ENCODE results near the gene PODXL2.

PODXL2 gene

DNA sequence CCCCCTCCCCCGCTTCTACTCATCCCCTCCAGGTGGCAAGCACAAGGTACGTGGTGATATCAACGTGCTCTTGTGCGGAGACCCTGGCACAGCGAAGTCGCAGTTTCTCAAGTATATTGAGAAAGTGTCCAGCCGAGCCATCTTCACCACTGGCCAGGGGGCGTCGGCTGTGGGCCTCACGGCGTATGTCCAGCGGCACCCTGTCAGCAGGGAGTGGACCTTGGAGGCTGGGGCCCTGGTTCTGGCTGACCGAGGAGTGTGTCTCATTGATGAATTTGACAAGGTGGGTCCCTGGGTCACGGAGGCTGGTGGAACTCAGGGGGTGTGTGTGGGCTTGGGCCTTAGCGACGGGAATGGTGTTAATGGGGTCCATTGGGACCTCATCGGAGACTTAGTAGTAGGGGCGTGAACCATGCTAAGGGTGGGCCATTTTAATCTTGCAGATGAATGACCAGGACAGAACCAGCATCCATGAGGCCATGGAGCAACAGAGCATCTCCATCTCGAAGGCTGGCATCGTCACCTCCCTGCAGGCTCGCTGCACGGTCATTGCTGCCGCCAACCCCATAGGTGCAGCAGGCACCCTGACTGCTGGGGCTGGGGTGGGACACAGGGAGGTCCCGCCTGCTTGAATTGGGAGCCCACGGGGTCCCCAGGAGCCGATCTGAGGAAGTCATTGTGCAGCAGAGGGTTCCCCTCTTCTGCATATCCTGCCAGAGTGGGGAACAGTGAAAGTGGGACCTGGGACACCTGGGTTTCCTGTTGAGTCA is 12.0 kb upstream of the PODXL2 start:
- H3K79me1 ChIP-seq (ENCODE audit: low read length): no peaks in the 10 kb centered on the region
- no peak overlapping the region for H3K4me3 ChIP-seq (ENCODE audit: low read depth, low read length)
- WGBS (ENCODE audit: extremely low coverage, insufficient coverage, insufficient read length): no CpG with 5 or more reads among the region's 26 CpGs
- H2BK12ac ChIP-seq (ENCODE audit: low read length): no peak overlapping the region
- no peak overlapping the region for H3K18ac ChIP-seq (ENCODE audit: low read length)
- H2BK120ac ChIP-seq (ENCODE audit: insufficient read depth, low read length, poor library complexity): no peak overlapping the region
- H3K36me3 ChIP-seq (ENCODE audit: control insufficient read depth in 1 of 2, insufficient read depth in 2 of 2, low read length in 2 of 2): peaks cover 50 to 71% of the 10 kb centered on the region in 2 experiments
- no peak for DNase-seq
- H3K4ac ChIP-seq (ENCODE audit: low read depth, low read length): no peak overlapping the region
- no peaks in the 10 kb centered on the region for H3K27me3 ChIP-seq (ENCODE audit: insufficient read depth, low read length)
- H2AK5ac ChIP-seq (ENCODE audit: low read length): no peak overlapping the region
- H3K79me2 ChIP-seq (ENCODE audit: control insufficient read depth, insufficient read depth, low read length, poor library complexity): no peaks in the 10 kb centered on the region
- H2BK5ac ChIP-seq (ENCODE audit: low read depth, low read length, poor library complexity): no peak overlapping the region
- no peak overlapping the region for H3K4me2 ChIP-seq (ENCODE audit: low read length)
- H4K91ac ChIP-seq (ENCODE audit: low read depth, low read length): no peak overlapping the region
- H3K9me3 ChIP-seq (ENCODE audit: insufficient read depth, low read depth, low read length): no peaks in the 10 kb centered on the region
- H4K8ac ChIP-seq (ENCODE audit: low read depth, low read length): no peak overlapping the region
- H2AFZ ChIP-seq (ENCODE audit: insufficient read depth, low read length, poor library complexity): no peak overlapping the region
- H3K14ac ChIP-seq (ENCODE audit: low read length): no peak overlapping the region
- H3K23ac ChIP-seq (ENCODE audit: low read length): no peak overlapping the region
- no peak overlapping the region for H4K12ac ChIP-seq (ENCODE audit: low read depth, low read length)
- H3K9ac ChIP-seq (ENCODE audit: low read length): no peak overlapping the region
- H3K27ac ChIP-seq (ENCODE audit: low read depth, low read length): no peak overlapping the region
- H3K4me1 ChIP-seq (ENCODE audit: control insufficient read depth in 1 of 2, insufficient read depth in 2 of 2, low read length in 2 of 2): no peaks in the 10 kb centered on the region

DNA sequence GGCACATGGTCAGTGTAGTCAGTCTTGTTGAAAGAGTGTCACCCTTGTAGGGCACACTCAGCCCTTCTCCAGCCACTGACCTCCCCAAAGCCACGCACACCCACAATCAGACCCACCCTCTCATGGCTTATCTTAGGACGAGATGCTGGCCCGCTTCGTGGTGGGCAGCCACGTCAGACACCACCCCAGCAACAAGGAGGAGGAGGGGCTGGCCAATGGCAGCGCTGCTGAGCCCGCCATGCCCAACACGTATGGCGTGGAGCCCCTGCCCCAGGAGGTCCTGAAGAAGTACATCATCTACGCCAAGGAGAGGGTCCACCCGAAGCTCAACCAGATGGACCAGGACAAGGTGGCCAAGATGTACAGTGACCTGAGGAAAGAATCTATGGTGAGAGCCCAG is 10.1 kb upstream of the PODXL2 start:
- H3K27me3 ChIP-seq (ENCODE audit: insufficient read depth, low read length): no peaks in the 10 kb centered on the region
- no peaks in the 10 kb centered on the region for H3K9me3 ChIP-seq (ENCODE audit: insufficient read depth, low read depth, low read length)
- WGBS (ENCODE audit: extremely low coverage, insufficient coverage, insufficient read length): no CpG with 5 or more reads among the region's 11 CpGs
- H3K9ac ChIP-seq (ENCODE audit: low read length): no peak overlapping the region
- no peak overlapping the region for H3K23ac ChIP-seq (ENCODE audit: low read length)
- H2BK120ac ChIP-seq (ENCODE audit: insufficient read depth, low read length, poor library complexity): no peak overlapping the region
- no peak for DNase-seq
- no peak overlapping the region for H4K91ac ChIP-seq (ENCODE audit: low read depth, low read length)
- no peak overlapping the region for H4K8ac ChIP-seq (ENCODE audit: low read depth, low read length)
- H3K79me1 ChIP-seq (ENCODE audit: low read length): no peaks in the 10 kb centered on the region
- H3K4ac ChIP-seq (ENCODE audit: low read depth, low read length): no peak overlapping the region
- no peak overlapping the region for H2BK5ac ChIP-seq (ENCODE audit: low read depth, low read length, poor library complexity)
- H2BK12ac ChIP-seq (ENCODE audit: low read length): no peak overlapping the region
- no peak overlapping the region for H3K18ac ChIP-seq (ENCODE audit: low read length)
- H3K4me3 ChIP-seq (ENCODE audit: low read depth, low read length): no peak overlapping the region
- H4K12ac ChIP-seq (ENCODE audit: low read depth, low read length): no peak overlapping the region
- H3K4me1 ChIP-seq (ENCODE audit: control insufficient read depth in 1 of 2, insufficient read depth in 2 of 2, low read length in 2 of 2): no peaks in the 10 kb centered on the region
- no peak overlapping the region for H3K14ac ChIP-seq (ENCODE audit: low read length)
- no peak overlapping the region for H2AFZ ChIP-seq (ENCODE audit: insufficient read depth, low read length, poor library complexity)
- H3K36me3 ChIP-seq (ENCODE audit: control insufficient read depth in 1 of 2, insufficient read depth in 2 of 2, low read length in 2 of 2): peaks cover 52 to 58% of the 10 kb centered on the region in 2 experiments
- H3K79me2 ChIP-seq (ENCODE audit: control insufficient read depth, insufficient read depth, low read length, poor library complexity): no peaks in the 10 kb centered on the region
- H3K27ac ChIP-seq (ENCODE audit: low read depth, low read length): no peak overlapping the region
- H3K4me2 ChIP-seq (ENCODE audit: low read length): no peak overlapping the region
- H2AK5ac ChIP-seq (ENCODE audit: low read length): no peak overlapping the region

DNA sequence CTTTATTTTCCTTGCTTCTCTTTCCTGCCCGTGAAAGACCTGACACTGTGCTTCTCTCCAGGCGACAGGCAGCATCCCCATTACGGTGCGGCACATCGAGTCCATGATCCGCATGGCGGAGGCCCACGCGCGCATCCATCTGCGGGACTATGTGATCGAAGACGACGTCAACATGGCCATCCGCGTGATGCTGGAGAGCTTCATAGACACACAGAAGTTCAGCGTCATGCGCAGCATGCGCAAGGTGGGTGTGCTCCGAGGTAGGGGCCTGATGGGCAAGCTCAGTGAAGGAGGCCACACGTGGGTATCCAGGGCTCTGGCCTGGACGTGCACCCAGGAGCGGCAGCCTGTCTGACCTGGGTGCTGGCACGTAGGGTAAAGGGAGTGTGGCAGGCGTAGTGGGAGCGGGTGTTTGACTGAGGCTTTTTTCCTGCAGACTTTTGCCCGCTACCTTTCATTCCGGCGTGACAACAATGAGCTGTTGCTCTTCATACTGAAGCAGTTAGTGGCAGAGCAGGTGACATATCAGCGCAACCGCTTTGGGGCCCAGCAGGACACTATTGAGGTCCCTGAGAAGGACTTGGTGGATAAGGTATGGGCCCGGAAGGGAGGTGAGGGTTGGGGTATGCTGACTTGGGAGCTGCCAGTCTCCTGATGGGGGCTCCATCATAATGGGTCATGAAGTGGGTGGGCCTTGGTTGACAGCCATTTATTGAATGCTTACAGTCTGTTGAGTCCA is 8.2 kb upstream of the PODXL2 start:
- Histone ChIP-seq H3K4ac (ENCODE audit: low read depth, low read length) (no peak overlapping the region), H2BK12ac (ENCODE audit: low read length) (no peak overlapping the region), H3K4me3 (ENCODE audit: low read depth, low read length) (no peak overlapping the region), H2BK5ac (ENCODE audit: low read depth, low read length, poor library complexity) (no peak overlapping the region), H3K27me3 (ENCODE audit: insufficient read depth, low read length) (no peaks in the 10 kb centered on the region), H4K8ac (ENCODE audit: low read depth, low read length) (no peak overlapping the region), H3K79me1 (ENCODE audit: low read length) (no peaks in the 10 kb centered on the region), H4K91ac (ENCODE audit: low read depth, low read length) (no peak overlapping the region), H2AFZ (ENCODE audit: insufficient read depth, low read length, poor library complexity) (no peak overlapping the region), H3K36me3 (ENCODE audit: control insufficient read depth in 1 of 2, insufficient read depth in 2 of 2, low read length in 2 of 2) (peaks cover 49 to 51% of the 10 kb centered on the region in 2 experiments), H3K18ac (ENCODE audit: low read length) (no peak overlapping the region), H3K14ac (ENCODE audit: low read length) (no peak overlapping the region), H3K4me2 (ENCODE audit: low read length) (no peak overlapping the region), H2AK5ac (ENCODE audit: low read length) (no peak overlapping the region), H3K9me3 (ENCODE audit: insufficient read depth, low read depth, low read length) (no peaks in the 10 kb centered on the region), H3K79me2 (ENCODE audit: control insufficient read depth, insufficient read depth, low read length, poor library complexity) (no peaks in the 10 kb centered on the region), H3K4me1 (ENCODE audit: control insufficient read depth in 1 of 2, insufficient read depth in 2 of 2, low read length in 2 of 2) (no peaks in the 10 kb centered on the region), H2BK120ac (ENCODE audit: insufficient read depth, low read length, poor library complexity) (no peak overlapping the region), H3K9ac (ENCODE audit: low read length) (no peak overlapping the region), H4K12ac (ENCODE audit: low read depth, low read length) (no peak overlapping the region), H3K27ac (ENCODE audit: low read depth, low read length) (no peak overlapping the region), H3K23ac (ENCODE audit: low read length) (no peak overlapping the region)
- no CpG with 5 or more reads among the region's 32 CpGs for WGBS (ENCODE audit: extremely low coverage, insufficient coverage, insufficient read length)
- no peak for DNase-seq

DNA sequence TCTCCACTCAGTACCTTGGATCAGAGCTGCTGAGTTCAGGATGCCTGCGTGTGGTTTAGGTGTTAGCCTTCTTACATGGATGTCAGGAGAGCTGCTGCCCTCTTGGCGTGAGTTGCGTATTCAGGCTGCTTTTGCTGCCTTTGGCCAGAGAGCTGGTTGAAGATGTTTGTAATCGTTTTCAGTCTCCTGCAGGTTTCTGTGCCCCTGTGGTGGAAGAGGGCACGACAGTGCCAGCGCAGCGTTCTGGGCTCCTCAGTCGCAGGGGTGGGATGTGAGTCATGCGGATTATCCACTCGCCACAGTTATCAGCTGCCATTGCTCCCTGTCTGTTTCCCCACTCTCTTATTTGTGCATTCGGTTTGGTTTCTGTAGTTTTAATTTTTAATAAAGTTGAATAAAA is 7.0 kb upstream of the PODXL2 start:
- Histone ChIP-seq H3K9ac (ENCODE audit: low read length) (no peak overlapping the region), H3K36me3 (ENCODE audit: control insufficient read depth in 1 of 2, insufficient read depth in 2 of 2, low read length in 2 of 2) (peaks cover 41 to 43% of the 10 kb centered on the region in 2 experiments), H3K27me3 (ENCODE audit: insufficient read depth, low read length) (peaks cover 2% of the 10 kb centered on the region), H3K23ac (ENCODE audit: low read length) (no peak overlapping the region), H3K18ac (ENCODE audit: low read length) (no peak overlapping the region), H3K79me1 (ENCODE audit: low read length) (no peaks in the 10 kb centered on the region), H4K8ac (ENCODE audit: low read depth, low read length) (no peak overlapping the region), H3K14ac (ENCODE audit: low read length) (no peak overlapping the region), H3K79me2 (ENCODE audit: control insufficient read depth, insufficient read depth, low read length, poor library complexity) (no peaks in the 10 kb centered on the region), H2BK120ac (ENCODE audit: insufficient read depth, low read length, poor library complexity) (no peak overlapping the region), H3K4me3 (ENCODE audit: low read depth, low read length) (no peak overlapping the region), H3K9me3 (ENCODE audit: insufficient read depth, low read depth, low read length) (no peaks in the 10 kb centered on the region), H3K4me1 (ENCODE audit: control insufficient read depth in 1 of 2, insufficient read depth in 2 of 2, low read length in 2 of 2) (no peaks in the 10 kb centered on the region), H3K27ac (ENCODE audit: low read depth, low read length) (no peak overlapping the region), H4K12ac (ENCODE audit: low read depth, low read length) (no peak overlapping the region), H3K4me2 (ENCODE audit: low read length) (no peak overlapping the region), H3K4ac (ENCODE audit: low read depth, low read length) (no peak overlapping the region), H2BK5ac (ENCODE audit: low read depth, low read length, poor library complexity) (no peak overlapping the region), H2AFZ (ENCODE audit: insufficient read depth, low read length, poor library complexity) (no peak overlapping the region), H2BK12ac (ENCODE audit: low read length) (no peak overlapping the region), H2AK5ac (ENCODE audit: low read length) (no peak overlapping the region), H4K91ac (ENCODE audit: low read depth, low read length) (no peak overlapping the region)
- DNase-seq: no peak
- whole genome bisulfite sequencing (ENCODE audit: extremely low coverage, insufficient coverage, insufficient read length): no CpG with 5 or more reads among the region's 11 CpGs

Data from trophoblast cell (in vitro differentiated cells and primary cell).